ENCODE results near the gene NTRK3.

The NTRK3 gene

DNA sequence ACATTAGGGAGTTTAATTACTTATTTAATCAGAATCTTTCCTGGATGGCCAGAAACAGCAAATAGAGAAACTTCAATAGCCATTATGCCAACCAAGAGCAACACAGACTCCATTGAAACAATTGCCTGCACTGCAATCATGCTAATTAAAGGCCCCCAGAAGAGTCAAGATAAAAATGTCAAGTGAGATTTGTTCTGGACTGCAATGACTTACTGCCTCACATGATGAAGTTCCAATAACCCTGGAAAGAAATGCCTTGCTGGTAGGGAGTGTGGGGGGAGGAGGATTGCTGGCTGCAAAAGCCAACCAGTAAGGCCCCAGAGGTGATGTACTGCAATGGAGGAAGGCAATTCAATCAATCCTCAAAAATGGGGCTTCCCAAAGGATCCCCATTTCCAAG lies 257.9 kb downstream of the NTRK3 start:
- TF ChIP-seq, protein P1, sequence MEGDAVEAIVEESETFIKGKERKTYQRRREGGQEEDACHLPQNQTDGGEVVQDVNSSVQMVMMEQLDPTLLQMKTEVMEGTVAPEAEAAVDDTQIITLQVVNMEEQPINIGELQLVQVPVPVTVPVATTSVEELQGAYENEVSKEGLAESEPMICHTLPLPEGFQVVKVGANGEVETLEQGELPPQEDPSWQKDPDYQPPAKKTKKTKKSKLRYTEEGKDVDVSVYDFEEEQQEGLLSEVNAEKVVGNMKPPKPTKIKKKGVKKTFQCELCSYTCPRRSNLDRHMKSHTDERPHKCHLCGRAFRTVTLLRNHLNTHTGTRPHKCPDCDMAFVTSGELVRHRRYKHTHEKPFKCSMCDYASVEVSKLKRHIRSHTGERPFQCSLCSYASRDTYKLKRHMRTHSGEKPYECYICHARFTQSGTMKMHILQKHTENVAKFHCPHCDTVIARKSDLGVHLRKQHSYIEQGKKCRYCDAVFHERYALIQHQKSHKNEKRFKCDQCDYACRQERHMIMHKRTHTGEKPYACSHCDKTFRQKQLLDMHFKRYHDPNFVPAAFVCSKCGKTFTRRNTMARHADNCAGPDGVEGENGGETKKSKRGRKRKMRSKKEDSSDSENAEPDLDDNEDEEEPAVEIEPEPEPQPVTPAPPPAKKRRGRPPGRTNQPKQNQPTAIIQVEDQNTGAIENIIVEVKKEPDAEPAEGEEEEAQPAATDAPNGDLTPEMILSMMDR (IDR thresholded peaks at IDR 0.05; ENCODE audit: low read depth, low read length) = no peak
- in situ Hi-C loops (cut with HindIII; ENCODE audit: low sequenced_read_pairs) = no loop called here
- DNase-seq (ENCODE audit: low read depth, low spot score) = no peak

DNA sequence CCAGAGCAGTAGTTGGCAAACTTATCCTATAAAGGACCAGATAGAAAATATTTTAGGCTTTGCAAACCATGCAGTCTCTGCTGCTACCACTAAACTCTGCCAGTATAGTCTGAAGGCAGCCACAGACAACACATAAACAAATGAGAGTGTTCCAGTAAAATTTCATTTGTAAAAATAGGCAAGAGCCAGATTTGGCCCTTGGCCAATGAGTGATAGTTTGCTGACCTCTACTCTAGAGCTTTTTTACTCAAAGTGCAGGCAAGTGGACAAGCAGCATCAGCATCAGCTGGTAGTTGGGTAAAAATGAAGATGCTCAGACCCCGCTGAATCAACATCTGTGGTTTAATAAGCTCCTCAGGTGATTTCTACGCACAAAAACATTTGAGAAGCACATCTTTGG lies 269.8 kb downstream of the NTRK3 start:
- DNase-seq (ENCODE audit: low read depth, low spot score) = no peak
- TF ChIP-seq, protein P1 (IDR thresholded peaks at IDR 0.05; ENCODE audit: low read depth, low read length) = no peak
- no peak overlapping the region for H3K4me3 ChIP-seq (ENCODE audit: low read depth, low read length)
- in situ Hi-C loops (cut with HindIII; ENCODE audit: low sequenced_read_pairs) = no loop called here

More for the DNA sequence above, 257.9 kb downstream of the NTRK3 start:
- no peak overlapping the region for H3K4me3 ChIP-seq (ENCODE audit: low read depth, low read length)

DNA sequence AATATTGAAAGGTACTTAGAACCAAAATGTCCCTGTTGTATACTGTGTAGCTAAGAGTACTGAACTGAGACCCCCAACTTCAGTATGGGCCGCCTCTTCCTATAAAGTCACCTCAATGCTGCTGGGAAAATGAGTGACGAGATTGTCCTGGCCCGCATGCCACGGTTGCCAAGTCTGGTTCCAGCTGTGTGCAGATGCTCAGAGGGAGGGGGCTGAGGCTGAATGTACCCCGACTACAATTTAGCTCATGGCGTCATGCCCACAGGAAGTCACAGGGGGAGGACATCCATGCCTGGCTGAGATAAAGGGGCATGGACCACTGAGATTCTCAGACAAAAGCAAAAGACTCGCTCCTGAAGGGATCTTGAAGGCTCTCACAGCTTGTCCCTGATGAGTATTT lies 271.1 kb downstream of the NTRK3 start:
- H3K4me3 ChIP-seq (ENCODE audit: low read depth, low read length) = no peak overlapping the region
- in situ Hi-C loops (cut with HindIII; ENCODE audit: low sequenced_read_pairs) = no loop called here
- TF ChIP-seq, protein P1 (IDR thresholded peaks at IDR 0.05; ENCODE audit: low read depth, low read length) = no peak
- no peak for DNase-seq (ENCODE audit: low read depth, low spot score)

DNA sequence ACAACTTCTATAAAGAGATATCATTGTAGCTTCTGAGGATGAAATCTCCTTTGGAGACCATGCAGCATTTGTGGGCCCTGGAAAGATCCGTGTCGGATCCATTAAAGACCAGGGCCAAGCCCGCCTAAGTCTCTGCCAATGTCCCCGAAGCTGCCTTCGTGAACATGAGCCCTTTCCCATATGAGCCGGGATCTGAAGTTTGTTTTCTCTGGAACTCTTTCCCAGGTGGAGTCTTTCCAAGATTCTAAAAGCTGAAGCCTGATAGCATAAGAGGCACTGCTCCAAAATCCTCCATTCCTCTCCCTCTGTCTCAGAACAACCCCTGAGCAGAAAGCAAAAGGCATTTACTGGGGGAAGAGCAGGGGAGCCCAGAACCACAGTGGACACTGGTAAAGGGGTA lies 274.6 kb downstream of the NTRK3 start:
- no peak overlapping the region for H3K4me3 ChIP-seq (ENCODE audit: low read depth, low read length)
- TF ChIP-seq, protein P1 (IDR thresholded peaks at IDR 0.05; ENCODE audit: low read depth, low read length) = no peak
- no peak for DNase-seq (ENCODE audit: low read depth, low spot score)
- in situ Hi-C loops (cut with HindIII; ENCODE audit: low sequenced_read_pairs) = no loop called here

DNA sequence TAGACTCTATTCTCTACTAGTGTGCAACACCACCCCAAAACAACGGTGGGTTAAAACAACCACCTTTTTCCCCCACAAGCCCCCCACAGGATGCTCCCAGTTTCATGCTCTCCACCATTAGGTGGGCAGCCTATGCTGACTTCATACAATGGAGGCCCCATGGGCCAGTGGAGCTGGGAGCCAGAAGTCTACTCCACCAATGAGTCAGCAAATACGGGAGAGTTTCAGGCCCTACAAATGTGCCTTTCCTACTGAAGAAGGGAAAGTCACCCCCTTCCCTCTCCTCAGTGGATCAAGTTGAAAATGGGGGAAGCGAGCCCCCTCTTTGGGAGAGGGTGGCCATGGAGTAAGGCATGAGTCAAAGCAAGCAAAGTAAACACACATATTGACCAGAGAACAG lies 278.6 kb downstream of the NTRK3 start:
- H3K4me3 ChIP-seq (ENCODE audit: low read depth, low read length) = no peak overlapping the region
- DNase-seq (ENCODE audit: low read depth, low spot score) = no peak
- TF ChIP-seq, protein P1 (IDR thresholded peaks at IDR 0.05; ENCODE audit: low read depth, low read length) = no peak
- in situ Hi-C loops (cut with HindIII; ENCODE audit: low sequenced_read_pairs) = no loop called here

DNA sequence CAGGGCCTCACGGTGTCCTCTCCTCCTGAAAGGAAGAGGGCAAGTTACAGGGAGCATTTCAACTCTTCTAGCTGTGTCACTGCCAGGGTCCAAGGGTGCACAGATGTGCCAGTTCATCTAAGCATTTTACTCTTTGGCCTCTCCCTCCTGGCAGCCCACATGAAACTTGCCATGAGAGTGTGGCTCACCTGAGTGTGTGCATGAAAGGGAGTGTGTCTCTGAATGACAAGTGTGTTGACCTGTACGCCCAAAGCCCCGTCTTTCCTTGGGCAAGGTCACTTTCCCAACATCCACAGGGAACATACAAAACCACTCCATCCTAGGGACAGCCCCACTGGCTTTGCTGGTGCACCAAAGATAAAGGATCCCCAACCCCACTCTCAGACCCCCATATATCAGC lies 280.0 kb downstream of the NTRK3 start:
- TF ChIP-seq, protein P1 (IDR thresholded peaks at IDR 0.05; ENCODE audit: low read depth, low read length) = no peak
- H3K4me3 ChIP-seq (ENCODE audit: low read depth, low read length) = no peak overlapping the region
- no peak for DNase-seq (ENCODE audit: low read depth, low spot score)
- in situ Hi-C loops (cut with HindIII; ENCODE audit: low sequenced_read_pairs) = no loop called here

Data from astrocyte of the spinal cord (primary cell).